GM19035 (cell line): Measurements from ENCODE around the gene NR4A1.

Source experiments
- ATAC-seq: cut with Tn5 transposase; IDR thresholded peaks from one replicate; pipeline ENCODE4 v1.9.1; 2021; ENCODE audit not compliant: unreplicated experiment

The NR4A1 gene

GRCh38 chr12:52018433-52019112 lies 32.7 kb upstream of the NR4A1 start:
- no peak for ATAC-seq

- ATAC-seq = no peak
Observed at GRCh38 chr12:52019113-52019770, 32.0 kb upstream of the NR4A1 start.

- peak; percentile 39 for ATAC-seq
Observed at GRCh38 chr12:52020539-52021336, 30.5 kb upstream of the NR4A1 start.

DNA sequence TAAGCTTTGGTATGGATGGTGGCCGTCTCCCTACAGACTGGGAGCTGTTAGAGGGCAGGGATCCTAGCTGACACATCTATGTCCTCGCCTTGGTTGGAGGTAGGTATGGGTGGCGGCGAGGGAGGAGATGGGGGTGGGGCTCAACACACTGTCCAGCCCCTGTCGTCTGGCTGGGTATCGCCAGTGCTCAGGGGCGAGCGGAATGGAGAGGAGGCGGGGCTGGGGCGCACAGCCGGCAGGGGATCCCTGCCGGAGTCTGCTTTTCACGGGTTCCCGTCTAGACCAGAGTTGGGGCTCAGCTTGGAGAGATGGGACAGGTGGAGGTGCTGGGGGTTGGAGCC lies 28.4 kb upstream of the NR4A1 start:
- ATAC-seq = peak; percentile 10

GRCh38 chr12:52023182-52023975 lies 27.9 kb upstream of the NR4A1 start:
- ATAC-seq = peak; percentile 44

- no peak for ATAC-seq
Observed at GRCh38 chr12:52023976-52024688, 27.1 kb upstream of the NR4A1 start.

- ATAC-seq = no peak
Observed at GRCh38 chr12:52024845-52025230, 26.4 kb upstream of the NR4A1 start.

DNA sequence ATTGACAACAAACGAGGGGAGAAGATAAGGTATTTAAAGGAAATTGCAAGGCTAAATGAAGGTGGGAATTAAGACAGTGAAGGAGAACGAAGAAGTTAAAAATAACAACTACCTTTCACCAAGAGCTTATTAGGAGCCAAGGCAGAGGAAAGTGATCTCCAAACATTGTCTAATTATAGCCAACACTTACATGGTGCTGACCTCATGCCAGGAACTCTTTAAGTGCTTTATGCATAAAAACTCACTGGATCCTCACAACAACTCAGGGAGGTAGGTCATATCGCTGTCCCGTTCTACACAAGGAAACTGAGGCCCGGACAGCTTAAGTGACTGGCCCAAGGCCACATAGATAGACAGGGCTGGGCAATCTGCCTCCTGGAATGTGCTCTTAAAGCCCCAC lies 25.0 kb upstream of the NR4A1 start:
- ATAC-seq = no peak

DNA sequence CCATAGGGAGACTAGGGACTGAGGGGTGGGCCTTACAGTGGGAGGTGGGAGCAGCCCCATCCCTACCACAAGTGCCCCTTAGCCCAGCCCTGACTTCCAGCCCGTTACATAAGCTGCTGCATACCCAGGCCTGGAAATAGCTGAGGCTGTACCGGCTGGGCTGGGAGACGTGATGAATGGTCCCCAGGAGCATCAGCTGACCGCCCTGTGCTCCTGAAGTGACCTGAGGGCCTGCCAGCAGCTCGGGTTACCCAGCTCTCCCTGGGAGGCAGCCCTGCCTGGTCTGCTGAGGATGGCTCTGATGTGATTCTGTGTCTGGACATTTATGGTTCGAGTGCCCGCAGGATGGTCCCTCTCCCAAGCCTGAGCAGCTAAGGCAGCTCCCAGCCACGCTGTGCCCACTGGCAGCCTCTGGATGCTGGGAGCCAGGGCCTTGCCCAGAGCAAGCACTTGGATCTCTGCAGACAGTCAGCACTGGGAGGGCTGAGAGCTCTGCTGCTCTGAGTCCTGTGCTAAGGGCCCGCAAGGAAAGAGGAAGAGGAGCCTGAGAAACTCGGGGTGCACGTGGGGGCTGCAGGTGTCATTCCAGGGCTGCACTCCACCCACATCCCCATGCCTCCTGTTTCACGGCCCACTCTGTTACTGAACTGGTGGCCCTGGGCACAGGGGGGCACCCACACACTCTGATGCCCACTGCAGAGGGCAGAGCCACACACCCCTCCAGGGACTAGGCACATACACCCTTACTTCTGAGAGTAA lies 24.0 kb upstream of the NR4A1 start:
- no peak for ATAC-seq

DNA sequence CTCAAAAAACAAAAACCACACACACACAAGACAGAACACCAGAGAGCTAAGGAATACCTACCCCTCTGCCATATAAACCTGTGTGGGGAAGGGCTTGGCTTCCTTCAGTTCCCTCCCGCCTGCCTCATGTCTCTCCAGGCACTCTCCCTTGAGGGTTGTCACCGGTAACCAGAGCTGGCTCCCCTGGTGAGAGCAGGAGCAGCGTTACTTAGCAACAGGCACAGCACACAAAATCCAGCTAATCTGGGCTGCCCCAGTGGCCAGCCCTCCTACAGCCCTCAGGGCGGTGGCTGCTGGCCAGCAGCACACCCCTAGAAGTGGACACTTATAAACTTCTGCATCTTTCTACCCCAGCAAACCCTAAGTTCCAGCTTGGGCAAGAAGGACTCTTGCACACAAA lies 21.6 kb upstream of the NR4A1 start:
- no peak for ATAC-seq

DNA sequence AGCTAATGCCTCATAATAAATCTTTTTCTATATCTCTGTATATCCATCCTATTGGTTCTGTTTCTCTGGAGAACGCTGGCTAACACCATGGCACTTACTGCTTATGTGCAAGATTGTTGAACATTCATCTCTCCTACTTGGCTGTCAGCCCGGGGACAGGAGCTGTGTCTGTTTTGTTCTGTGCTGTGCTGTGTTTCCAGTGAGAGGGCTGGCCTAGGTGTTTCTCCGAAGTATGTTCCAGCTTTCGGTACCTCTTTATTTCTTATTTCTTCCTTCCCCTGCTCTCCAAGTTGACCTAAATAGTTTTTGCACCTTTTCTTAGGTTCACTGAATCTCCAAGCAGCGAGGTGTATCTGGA lies 18.8 kb upstream of the NR4A1 start:
- ATAC-seq = no peak

DNA sequence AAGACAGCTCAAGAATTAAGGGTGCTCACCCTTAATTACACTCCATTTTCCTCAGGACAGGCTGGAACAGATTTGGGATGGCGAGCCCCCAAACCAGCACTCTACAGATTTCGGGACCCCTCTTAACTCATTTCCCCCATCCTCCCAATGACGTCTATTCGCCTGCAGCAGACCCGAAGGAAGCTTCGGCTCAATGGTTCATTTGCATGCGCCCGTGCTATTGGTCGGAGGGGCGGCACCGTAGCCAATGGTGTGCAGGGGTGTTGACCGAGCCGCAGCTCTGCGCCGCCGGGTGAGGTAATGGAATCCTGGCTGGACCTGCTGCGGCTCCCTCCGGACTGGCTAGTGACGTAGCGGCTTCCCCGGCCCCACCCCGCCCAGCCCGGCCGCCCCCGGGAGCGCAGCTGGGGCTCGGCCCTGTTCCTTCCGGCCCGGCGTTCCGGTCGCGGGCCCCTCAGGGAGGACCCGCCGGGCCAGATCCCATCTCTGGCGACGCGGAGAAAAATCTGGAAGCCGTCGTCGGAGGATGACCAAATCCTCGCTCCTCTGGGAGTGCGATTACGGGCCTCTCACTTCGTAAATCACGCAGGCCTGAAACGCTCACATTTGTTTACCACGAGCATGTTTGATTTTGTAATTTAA lies 18.3 kb upstream of the NR4A1 start:
- ATAC-seq = peak; percentile 83

GRCh38 chr12:52033446-52034140 lies 17.6 kb upstream of the NR4A1 start:
- ATAC-seq = no peak

GRCh38 chr12:52035190-52035589 lies 16.1 kb upstream of the NR4A1 start:
- ATAC-seq = no peak

GRCh38 chr12:52035926-52036325 lies 15.3 kb upstream of the NR4A1 start:
- no peak for ATAC-seq

- ATAC-seq = peak; percentile 47
Observed at GRCh38 chr12:52036587-52037171, 14.6 kb upstream of the NR4A1 start.

GRCh38 chr12:52037248-52037861 lies 13.9 kb upstream of the NR4A1 start:
- ATAC-seq = no peak

DNA sequence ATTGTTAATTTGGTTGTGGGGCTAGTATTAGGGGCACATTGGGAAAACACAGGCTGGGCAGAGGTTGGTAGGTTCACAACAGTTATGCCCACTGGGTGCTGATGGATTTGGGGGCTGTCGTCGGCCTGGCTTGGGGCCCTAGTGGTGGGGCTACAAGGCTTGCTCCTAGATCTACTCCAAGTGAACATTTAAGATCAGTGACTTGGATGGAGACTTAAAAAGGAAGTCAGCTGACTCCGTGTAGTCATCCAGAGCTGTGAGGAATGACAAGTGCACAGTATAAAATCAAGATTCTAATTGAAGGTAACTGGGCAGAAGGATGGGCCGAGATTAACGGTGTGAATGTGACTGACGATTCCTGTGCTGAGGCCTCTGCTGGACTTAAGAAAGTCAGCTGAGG lies 12.8 kb upstream of the NR4A1 start:
- no peak for ATAC-seq
